GM12892 (cell line): Measurements from ENCODE around the gene NUDT3.

Source experiments
- POLR2A ChIP-seq: IDR thresholded peaks from 2 replicates; pipeline ENCODE4 v1.6.1; 2011; ENCODE audit warnings: low read depth, low read length, control low read depth
- POLR2AphosphoS5 ChIP-seq: IDR thresholded peaks from 2 replicates; pipeline ENCODE4 v1.6.1; 2011; ENCODE audit warnings: low read depth, low read length, control low read depth

- TF ChIP-seq POLR2A (no peak), POLR2AphosphoS5 (no peak)
Observed at GRCh38 chr6:34349211-34349610, 43.3 kb downstream of the NUDT3 start.
